ENCODE data around the gene SH2D1B. TPM values are rescaled to one million over a fixed set of nuclear protein-coding genes. Genes with fewer than 3 reads are reported as not detected.
"Not testable (repeated sequence)": the region's sequence is repeated elsewhere in the genome, so short reads cannot be mapped to it uniquely, and the experiment has no call there.

SH2D1B gene
- polyA plus RNA-seq, 1 of the 3 experiments (the other 2 are of a cell fraction) = not detected

GRCh38 chr1:162353078-162353477, 58.9 kb downstream of the SH2D1B start:
- ChIA-PET POLR2A (no interaction called here), CTCF (interaction anchor here (5.0 kb wide), 1 partner anchor 38 kb away, joined by 63 read pairs; no protein-coding TSS in a partner anchor)
- Histone ChIP-seq H3K79me2 (ENCODE audit: insufficient read depth) (no peaks in the 10 kb centered on the region), H3K4me2 (no peak overlapping the region), H3K36me3 (replicated peaks in 1 of 2; ENCODE audit: control insufficient read depth in 1 of 2, insufficient read depth in 2 of 2, low read length in 1 of 2) (no peaks in the 10 kb centered on the region), H3K9me3 (no peaks in the 10 kb centered on the region), H3K4me3 (ENCODE audit: low read depth in 2 of 2, low read length in 1 of 2) (no peak overlapping the region), H3K9me2 (no peaks in the 10 kb centered on the region), H3K4me1 (ENCODE audit: control insufficient read depth in 1 of 2, insufficient read depth in 2 of 2, low read depth in 1 of 2, low read length in 1 of 2) (peaks cover 0 to 4% of the 10 kb centered on the region in 2 experiments; a peak in 3 of 4 replicates), H4K20me1 (ENCODE audit: insufficient read depth) (no peaks in the 10 kb centered on the region), H3K27me3 (ENCODE audit: insufficient read depth) (no peaks in the 10 kb centered on the region), H3F3A (replicated peaks; ENCODE audit: insufficient read depth) (no peaks in the 10 kb centered on the region), H3K27ac (ENCODE audit: low read depth in 2 of 2, low read length in 1 of 2) (no peak overlapping the region), H2AFZ (ENCODE audit: low read depth) (no peak overlapping the region), H3K9ac (no peak overlapping the region)
- 76% methylated on average over 9 of the region's 9 CpGs for WGBS (ENCODE audit: low lambda C conversion rate)
- TF ChIP-seq NFIC (IDR thresholded peaks at IDR 0.05; ENCODE audit: borderline replicate concordance) (no peak), GABPA (IDR thresholded peaks at IDR 0.05; ENCODE audit: low read depth) (no peak), RCOR1 (IDR thresholded peaks at IDR 0.05; ENCODE audit: low read length) (no peak), EP300 (IDR thresholded peaks at IDR 0.05; ENCODE audit: borderline replicate concordance in 1 of 2, low read depth in 1 of 2, low read length in 1 of 2) (no peak), EZH2phosphoT487 (IDR thresholded peaks at IDR 0.05; ENCODE audit: borderline replicate concordance, low read depth) (no peak), RFX5 (IDR thresholded peaks at IDR 0.05; ENCODE audit: low read length) (no peak), CHD2 (IDR thresholded peaks at IDR 0.05; ENCODE audit: low read length, partially characterized antibody) (no peak), TCF12 (IDR thresholded peaks at IDR 0.05) (no peak), RXRA (IDR thresholded peaks at IDR 0.05; ENCODE audit: borderline replicate concordance, low read depth) (no peak), FOXJ3 (CRISPR knock-in tag; IDR thresholded peaks at IDR 0.05) (no peak)
- DNase-seq = no peak

DNA sequence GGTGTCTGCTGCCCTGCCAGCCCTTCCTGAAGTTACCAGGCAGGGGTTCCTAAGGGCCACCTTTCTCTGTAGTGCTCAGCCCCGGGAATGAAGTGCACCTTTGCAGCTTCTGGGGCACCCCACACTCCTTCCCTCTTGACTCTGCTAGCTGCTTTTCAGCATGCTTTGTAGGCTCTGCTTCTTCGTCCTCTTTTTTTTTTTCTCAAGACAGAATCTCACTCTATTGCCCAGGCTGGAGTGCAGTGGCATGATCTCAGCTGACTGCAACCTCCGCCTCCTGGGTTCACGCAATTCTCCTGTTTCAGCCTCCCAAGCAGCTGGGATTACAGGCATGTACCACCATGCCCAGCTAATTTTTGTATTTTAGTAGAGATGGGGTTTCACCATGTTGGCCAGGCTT, 60.1 kb downstream of the SH2D1B start:
- H3K4me3 ChIP-seq (ENCODE audit: low read depth in 2 of 2, low read length in 1 of 2); H3F3A ChIP-seq (replicated peaks; ENCODE audit: insufficient read depth); H3K36me3 ChIP-seq (replicated peaks in 1 of 2; ENCODE audit: control insufficient read depth in 1 of 2, insufficient read depth in 2 of 2, low read length in 1 of 2); H3K9me2 ChIP-seq; H3K4me2 ChIP-seq; H3K9me3 ChIP-seq; H3K27me3 ChIP-seq (ENCODE audit: insufficient read depth); H3K27ac ChIP-seq (ENCODE audit: low read depth in 2 of 2, low read length in 1 of 2); H3K9ac ChIP-seq; H2AFZ ChIP-seq (ENCODE audit: low read depth); H3K79me2 ChIP-seq (ENCODE audit: insufficient read depth); DNase-seq; POLR2A ChIA-PET; H3K4me1 ChIP-seq (ENCODE audit: control insufficient read depth in 1 of 2, insufficient read depth in 2 of 2, low read depth in 1 of 2, low read length in 1 of 2); H4K20me1 ChIP-seq (ENCODE audit: insufficient read depth): not testable (repeated sequence)
- CTCF ChIA-PET = interaction anchor here (1.4 kb wide), 1 partner anchor 13 kb away, joined by 4 read pairs; no protein-coding TSS in a partner anchor
- WGBS (ENCODE audit: low lambda C conversion rate) = 93% methylated on average over 3 of the region's 4 CpGs

- Histone ChIP-seq H3K27ac (ENCODE audit: low read depth in 2 of 2, low read length in 1 of 2) (no peak overlapping the region), H3F3A (replicated peaks; ENCODE audit: insufficient read depth) (no peaks in the 10 kb centered on the region), H4K20me1 (ENCODE audit: insufficient read depth) (no peaks in the 10 kb centered on the region), H3K27me3 (ENCODE audit: insufficient read depth) (no peaks in the 10 kb centered on the region), H3K4me1 (ENCODE audit: control insufficient read depth in 1 of 2, insufficient read depth in 2 of 2, low read depth in 1 of 2, low read length in 1 of 2) (peaks cover 0 to 4% of the 10 kb centered on the region in 2 experiments; a peak in 3 of 4 replicates), H3K9me3 (no peaks in the 10 kb centered on the region), H3K4me3 (ENCODE audit: low read depth in 2 of 2, low read length in 1 of 2) (no peak overlapping the region), H3K9me2 (no peaks in the 10 kb centered on the region), H3K9ac (no peak overlapping the region), H3K4me2 (no peak overlapping the region), H3K36me3 (replicated peaks in 1 of 2; ENCODE audit: control insufficient read depth in 1 of 2, insufficient read depth in 2 of 2, low read length in 1 of 2) (no peaks in the 10 kb centered on the region), H3K79me2 (ENCODE audit: insufficient read depth) (no peaks in the 10 kb centered on the region), H2AFZ (ENCODE audit: low read depth) (no peak overlapping the region)
- DNase-seq = no peak
- CTCF ChIA-PET = interaction anchor here (1.4 kb wide), 1 partner anchor 13 kb away, joined by 4 read pairs; no protein-coding TSS in a partner anchor
- POLR2A ChIA-PET = no interaction called here
- TF ChIP-seq TEAD4 (IDR thresholded peaks at IDR 0.05; ENCODE audit: borderline replicate concordance, insufficient read depth) (no peak), TCF12 (IDR thresholded peaks at IDR 0.05) (no peak), RAD21 (IDR thresholded peaks at IDR 0.05; ENCODE audit: low read length) (no peak), GATA2 (CRISPR knock-in tag; IDR thresholded peaks at IDR 0.05) (no peak), YY1 (IDR thresholded peaks at IDR 0.05; ENCODE audit: low read depth) (no peak), GABPA (IDR thresholded peaks at IDR 0.05; ENCODE audit: low read depth) (no peak), POLR2AphosphoS5 (IDR thresholded peaks at IDR 0.05; ENCODE audit: low read depth, low read length) (no peak), EZH2phosphoT487 (IDR thresholded peaks at IDR 0.05; ENCODE audit: borderline replicate concordance, low read depth) (no peak), RXRA (IDR thresholded peaks at IDR 0.05; ENCODE audit: borderline replicate concordance, low read depth) (no peak), MEF2A (IDR thresholded peaks at IDR 0.05; ENCODE audit: borderline replicate concordance, low read depth) (no peak), TAF1 (IDR thresholded peaks at IDR 0.05; ENCODE audit: borderline replicate concordance, low read depth, low read length) (no peak), CHD2 (IDR thresholded peaks at IDR 0.05; ENCODE audit: low read length, partially characterized antibody) (no peak), MXI1 (IDR thresholded peaks at IDR 0.05; ENCODE audit: low read depth, low read length) (no peak)
- TF ChIP-seq, protein P1, sequence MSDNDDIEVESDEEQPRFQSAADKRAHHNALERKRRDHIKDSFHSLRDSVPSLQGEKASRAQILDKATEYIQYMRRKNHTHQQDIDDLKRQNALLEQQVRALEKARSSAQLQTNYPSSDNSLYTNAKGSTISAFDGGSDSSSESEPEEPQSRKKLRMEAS (IDR thresholded peaks at IDR 0.05; ENCODE audit: low read depth) = no peak
- TF ChIP-seq, protein P2, sequence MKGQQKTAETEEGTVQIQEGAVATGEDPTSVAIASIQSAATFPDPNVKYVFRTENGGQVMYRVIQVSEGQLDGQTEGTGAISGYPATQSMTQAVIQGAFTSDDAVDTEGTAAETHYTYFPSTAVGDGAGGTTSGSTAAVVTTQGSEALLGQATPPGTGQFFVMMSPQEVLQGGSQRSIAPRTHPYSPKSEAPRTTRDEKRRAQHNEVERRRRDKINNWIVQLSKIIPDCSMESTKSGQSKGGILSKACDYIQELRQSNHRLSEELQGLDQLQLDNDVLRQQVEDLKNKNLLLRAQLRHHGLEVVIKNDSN (IDR thresholded peaks at IDR 0.05; ENCODE audit: borderline replicate concordance, low read depth) = no peak
- TF ChIP-seq, protein P3, sequence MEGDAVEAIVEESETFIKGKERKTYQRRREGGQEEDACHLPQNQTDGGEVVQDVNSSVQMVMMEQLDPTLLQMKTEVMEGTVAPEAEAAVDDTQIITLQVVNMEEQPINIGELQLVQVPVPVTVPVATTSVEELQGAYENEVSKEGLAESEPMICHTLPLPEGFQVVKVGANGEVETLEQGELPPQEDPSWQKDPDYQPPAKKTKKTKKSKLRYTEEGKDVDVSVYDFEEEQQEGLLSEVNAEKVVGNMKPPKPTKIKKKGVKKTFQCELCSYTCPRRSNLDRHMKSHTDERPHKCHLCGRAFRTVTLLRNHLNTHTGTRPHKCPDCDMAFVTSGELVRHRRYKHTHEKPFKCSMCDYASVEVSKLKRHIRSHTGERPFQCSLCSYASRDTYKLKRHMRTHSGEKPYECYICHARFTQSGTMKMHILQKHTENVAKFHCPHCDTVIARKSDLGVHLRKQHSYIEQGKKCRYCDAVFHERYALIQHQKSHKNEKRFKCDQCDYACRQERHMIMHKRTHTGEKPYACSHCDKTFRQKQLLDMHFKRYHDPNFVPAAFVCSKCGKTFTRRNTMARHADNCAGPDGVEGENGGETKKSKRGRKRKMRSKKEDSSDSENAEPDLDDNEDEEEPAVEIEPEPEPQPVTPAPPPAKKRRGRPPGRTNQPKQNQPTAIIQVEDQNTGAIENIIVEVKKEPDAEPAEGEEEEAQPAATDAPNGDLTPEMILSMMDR (IDR thresholded peaks at IDR 0.05) = no peak
- WGBS (ENCODE audit: low lambda C conversion rate) = 50% methylated on average over 6 of the region's 6 CpGs
Observed at GRCh38 chr1:162351246-162351842, 60.6 kb downstream of the SH2D1B start.

Measured in SK-N-SH (cell line).